Activated CD4-positive, alpha-beta T cell treated with anti-CD3 and anti-CD28 coated beads for 36 hours (primary cell): ENCODE measurements around the gene SMIM45.
A peak's percentile ranks its signal among the peaks of the same experiment; 100 is the strongest.

Source experiments
- ATAC-seq: fragments of 200-7000 bp; cut with Tn5 transposase; one replicate; pipeline ENCODE4 v1.10.0; 2021; ENCODE audit warnings: mild to moderate bottlenecking, moderate library complexity
- CTCF ChIA-PET: fragments of 350-600 bp; sonication (Branson Sonifier 250); formaldehyde crosslinking; loops from one replicate; lab custom pipeline; 2021; ENCODE audit warnings: antibody characterized with exemption; lab: Charles Lee
- POLR2A ChIA-PET: fragments of 350-600 bp; sonication (Branson Sonifier 250); formaldehyde crosslinking; loops from one replicate; lab custom pipeline; 2021; ENCODE audit warnings: antibody characterized with exemption, inconsistent platforms; lab: Charles Lee
- DNase-seq: peaks from one replicate; pipeline ENCODE4 v3.0.0-alpha.2; 2020
- H3K27ac Mint-ChIP-seq: one replicate; pipeline ENCODE4 v1.8.0; 2021; ENCODE audit warnings: mixed read lengths
- H3K27me3 Mint-ChIP-seq: one replicate; pipeline ENCODE4 v1.8.0; 2021; ENCODE audit warnings: mixed read lengths
- H3K36me3 Mint-ChIP-seq: one replicate; pipeline ENCODE4 v1.8.0; 2021; ENCODE audit warnings: low read depth, mixed read lengths
- H3K4me1 Mint-ChIP-seq: one replicate; pipeline ENCODE4 v1.8.0; 2021; ENCODE audit warnings: mixed read lengths
- H3K4me3 Mint-ChIP-seq: one replicate; pipeline ENCODE4 v1.8.0; 2021; ENCODE audit warnings: mild to moderate bottlenecking, moderate library complexity, mixed read lengths
- H3K9me3 Mint-ChIP-seq: one replicate; pipeline ENCODE4 v1.8.0; 2021; ENCODE audit warnings: low read depth, mixed read lengths
- intact Hi-C, 2 experiments: fragments of 100-400 bp; cut with DNase I in 1 of 2; cut with micrococcal nuclease in 1 of 2; formaldehyde crosslinking; loops; one replicate each; pipeline versions ENCODE4 v1.14.2 to v1.15.1; 2022 to 2024; cut with DNase I, micrococcal nuclease

SMIM45 gene

DNA sequence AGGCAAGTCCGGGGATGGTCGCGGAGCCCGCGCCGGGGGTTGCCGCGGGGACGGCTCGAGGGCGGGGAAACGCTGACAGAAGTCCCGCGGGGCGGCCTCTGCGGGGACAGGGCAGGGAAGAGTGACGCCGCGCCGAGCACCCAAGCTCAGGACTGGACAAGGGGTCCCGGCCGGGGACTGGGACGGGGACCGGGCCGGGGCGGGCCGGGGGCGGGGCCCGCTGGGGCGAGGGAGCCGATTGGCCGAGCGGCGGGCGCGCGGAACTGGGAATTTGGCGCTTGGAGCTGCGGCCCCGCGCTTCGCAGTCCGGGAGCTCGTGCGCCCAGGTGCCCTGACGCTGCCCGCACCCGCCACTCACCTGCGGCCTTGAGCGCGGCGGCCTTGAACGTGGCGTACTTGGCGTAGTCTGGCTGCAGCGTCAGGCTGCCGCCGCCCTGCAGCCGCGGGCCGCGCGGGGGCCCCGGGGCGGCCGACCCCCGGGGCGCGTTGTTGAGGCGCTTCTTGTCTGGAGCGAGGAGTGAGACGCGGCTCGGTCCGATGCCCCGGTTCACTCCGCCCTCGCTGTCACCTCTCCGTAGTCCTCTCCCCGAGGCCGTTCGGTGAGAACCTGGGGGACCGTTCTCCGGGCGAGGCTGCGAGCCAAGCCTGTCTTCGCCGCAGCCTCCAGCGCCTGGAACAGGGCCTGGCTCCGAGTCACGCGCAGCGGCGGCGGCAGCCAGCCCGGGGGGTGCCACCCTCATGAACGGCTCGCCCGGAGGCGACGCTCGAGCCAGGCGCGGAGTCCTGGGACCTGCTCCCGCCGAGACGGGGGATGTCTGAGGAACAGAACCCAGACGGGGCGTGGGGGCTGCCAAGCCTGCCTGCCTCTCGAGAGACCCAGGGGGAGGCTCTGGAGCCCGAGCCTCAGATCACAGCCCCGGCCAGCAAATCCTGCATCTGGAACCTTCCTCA is 41.6 kb upstream of the SMIM45 start:
- intact Hi-C loops = loop anchor here in 1 of 2 experiments (5.0 kb wide), 1 partner anchor 33 kb away; no protein-coding TSS in a partner anchor
- Mint-ChIP-seq H3K4me1 (peaks cover 33% of the 10 kb centered on the region), H3K36me3 (peaks cover 8% of the 10 kb centered on the region), H3K9me3 (no peaks in the 10 kb centered on the region), H3K27ac (no peak overlapping the region), H3K27me3 (peaks cover 28% of the 10 kb centered on the region), H3K4me3 (no peak overlapping the region)
- peak; percentile 33 for ATAC-seq
- peak; percentile 56 for DNase-seq
- ChIA-PET POLR2A (no interaction called here), CTCF (interaction anchor here (0.6 kb wide), 1 partner anchor 213 kb away, joined by 3 read pairs; no protein-coding TSS in a partner anchor)

DNA sequence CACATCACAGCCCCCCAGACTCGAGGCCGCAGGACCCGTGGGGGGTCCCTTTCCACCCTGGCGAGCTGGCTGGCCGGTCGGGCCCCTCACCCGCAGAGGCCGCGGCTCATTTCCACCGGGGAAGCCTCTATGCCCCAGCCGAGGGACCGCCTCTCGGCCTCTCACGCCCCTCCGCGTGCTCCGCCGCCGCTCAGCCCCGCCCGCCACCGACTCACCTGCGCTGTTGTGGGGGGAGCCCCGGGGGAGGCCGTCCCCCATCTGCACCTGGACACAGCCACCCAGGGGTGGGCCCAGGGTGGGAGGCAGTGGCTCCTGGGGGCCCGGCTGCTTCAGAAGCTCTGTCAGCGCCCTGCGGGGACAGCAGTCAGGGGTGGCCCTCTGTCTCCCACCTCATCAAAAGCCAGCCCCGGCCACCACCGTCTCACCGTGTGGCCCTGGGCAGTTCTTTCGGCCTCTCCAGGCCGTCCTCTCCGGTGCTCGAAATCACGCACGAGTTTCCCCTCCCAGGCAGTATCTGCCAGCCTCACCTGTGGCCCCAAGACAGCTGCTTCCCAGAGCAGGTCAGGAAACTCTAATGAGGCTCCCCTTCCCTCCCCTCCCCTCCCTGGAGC is 40.8 kb upstream of the SMIM45 start:
- no peak for ATAC-seq
- DNase-seq = no peak
- Mint-ChIP-seq H3K4me1 (peaks cover 33% of the 10 kb centered on the region), H3K27ac (peak overlapping the region; percentile 65), H3K27me3 (peaks cover 36% of the 10 kb centered on the region), H3K4me3 (no peak overlapping the region), H3K36me3 (peaks cover 3% of the 10 kb centered on the region), H3K9me3 (no peaks in the 10 kb centered on the region)
- intact Hi-C loops = loop anchor here in 1 of 2 experiments (5.0 kb wide), 1 partner anchor 34 kb away; no protein-coding TSS in a partner anchor
- POLR2A ChIA-PET = interaction anchor here (0.8 to 1.0 kb wide), 2 partner anchors 15 to 36 kb away, joined by 3 read pairs; partner anchors contain the start of gene CENPM
- CTCF ChIA-PET = interaction anchor here (2.4 to 2.5 kb wide), 2 partner anchors 12 to 30 kb away, joined by 8 to 9 read pairs; no protein-coding TSS in a partner anchor

DNA sequence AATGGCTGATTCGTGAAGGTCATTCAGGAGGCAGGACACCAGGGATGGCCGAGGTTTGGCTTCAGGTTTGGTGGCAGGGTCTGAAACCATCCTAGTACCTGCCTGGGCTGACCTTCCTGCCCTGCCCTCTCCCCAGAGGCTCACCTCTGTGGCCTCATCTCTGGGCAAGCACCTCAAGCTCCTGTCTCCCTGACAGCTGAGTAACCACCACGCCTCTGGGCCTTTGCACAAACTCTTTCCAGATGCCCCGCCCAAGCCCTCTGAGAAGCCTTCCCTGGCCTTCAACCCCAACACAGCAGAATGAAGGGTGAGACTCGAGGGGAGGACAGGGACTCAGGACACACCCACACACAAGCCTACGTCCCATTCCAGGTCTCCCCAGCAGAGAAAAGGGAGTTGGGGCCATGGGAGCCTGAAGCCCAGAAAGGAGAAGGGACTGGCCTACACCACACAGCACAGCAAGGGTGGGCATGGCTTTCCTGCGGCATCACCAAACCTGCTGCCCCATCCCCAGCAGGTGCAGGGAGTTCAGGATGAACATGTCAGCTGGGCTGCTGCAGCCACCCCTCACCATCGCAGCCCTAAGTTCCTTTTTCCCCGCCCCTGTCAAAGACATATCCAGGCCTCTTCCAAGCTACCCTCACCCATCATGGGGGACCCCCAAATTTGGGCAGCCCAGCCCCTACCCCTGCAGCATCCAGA is 39.5 kb upstream of the SMIM45 start:
- H3K4me1 Mint-ChIP-seq = peaks cover 32% of the 10 kb centered on the region
- H3K27ac Mint-ChIP-seq = no peak overlapping the region
- H3K27me3 Mint-ChIP-seq = peaks cover 47% of the 10 kb centered on the region
- no peaks in the 10 kb centered on the region for H3K9me3 Mint-ChIP-seq
- H3K4me3 Mint-ChIP-seq = no peak overlapping the region
- intact Hi-C loops = loop anchor here in 1 of 2 experiments (5.0 kb wide), 1 partner anchor 35 kb away; no protein-coding TSS in a partner anchor
- DNase-seq (no peak), ATAC-seq (no peak)
- ChIA-PET CTCF (interaction anchor here (0.7 to 2.5 kb wide), 5 partner anchors 11 to 1975 kb away, joined by 3 to 9 read pairs (median 8); no protein-coding TSS in a partner anchor), POLR2A (interaction anchor here (0.6 to 1.2 kb wide), 5 partner anchors 10 to 1772 kb away, joined by 3 to 4 read pairs (median 3); partner anchors contain the start of genes CCDC134 and CENPM)
- peaks cover 3% of the 10 kb centered on the region for H3K36me3 Mint-ChIP-seq

DNA sequence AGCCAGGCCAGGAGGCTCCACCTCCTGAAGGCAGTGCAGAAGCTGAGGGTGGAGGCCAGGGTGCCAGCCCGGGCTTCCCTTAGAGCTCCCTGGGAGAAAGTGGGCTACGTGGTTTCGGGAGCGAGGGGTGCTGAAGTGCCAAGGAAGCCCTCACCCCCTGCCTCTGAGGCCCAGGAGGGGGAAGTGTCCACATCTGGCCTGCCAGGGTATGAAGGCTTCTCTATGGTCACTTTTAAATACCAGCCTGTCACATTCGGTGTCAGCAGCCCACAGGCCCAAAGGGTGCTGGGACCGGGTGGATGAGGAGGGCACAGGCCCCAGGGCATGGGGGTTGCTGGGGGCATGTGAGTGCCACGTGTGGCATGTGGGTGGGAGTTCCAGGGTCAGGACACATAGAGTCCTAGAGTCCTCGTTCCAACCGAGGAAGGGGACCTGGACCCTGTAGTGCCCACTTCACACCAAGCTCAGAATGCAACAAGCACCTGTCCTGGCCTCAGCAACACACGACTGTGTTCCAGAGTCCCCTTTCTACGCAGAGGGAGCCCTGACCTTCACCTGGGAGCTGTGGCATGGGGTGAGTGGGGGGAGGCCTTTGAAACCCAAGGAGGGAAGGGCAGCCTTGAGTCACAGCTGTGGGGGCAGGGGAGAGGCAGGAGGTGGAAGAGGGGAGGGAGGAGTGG is 38.8 kb upstream of the SMIM45 start:
- H3K4me1 Mint-ChIP-seq = peaks cover 30% of the 10 kb centered on the region
- ChIA-PET POLR2A (interaction anchor here (0.6 to 1.2 kb wide), 5 partner anchors 10 to 1773 kb away, joined by 3 to 4 read pairs (median 3); partner anchors contain the start of gene CCDC134), CTCF (interaction anchor here (1.6 to 2.5 kb wide), 4 partner anchors 10 to 216 kb away, joined by 7 to 9 read pairs (median 8); no protein-coding TSS in a partner anchor)
- intact Hi-C loops = loop anchor here in 1 of 2 experiments (5.0 kb wide), 1 partner anchor 36 kb away; no protein-coding TSS in a partner anchor
- peaks cover 3% of the 10 kb centered on the region for H3K36me3 Mint-ChIP-seq
- no peak for ATAC-seq
- H3K9me3 Mint-ChIP-seq = no peaks in the 10 kb centered on the region
- H3K4me3 Mint-ChIP-seq = peak overlapping the region; percentile 49
- peaks cover 48% of the 10 kb centered on the region for H3K27me3 Mint-ChIP-seq
- no peak overlapping the region for H3K27ac Mint-ChIP-seq
- DNase-seq = peak; percentile 40

DNA sequence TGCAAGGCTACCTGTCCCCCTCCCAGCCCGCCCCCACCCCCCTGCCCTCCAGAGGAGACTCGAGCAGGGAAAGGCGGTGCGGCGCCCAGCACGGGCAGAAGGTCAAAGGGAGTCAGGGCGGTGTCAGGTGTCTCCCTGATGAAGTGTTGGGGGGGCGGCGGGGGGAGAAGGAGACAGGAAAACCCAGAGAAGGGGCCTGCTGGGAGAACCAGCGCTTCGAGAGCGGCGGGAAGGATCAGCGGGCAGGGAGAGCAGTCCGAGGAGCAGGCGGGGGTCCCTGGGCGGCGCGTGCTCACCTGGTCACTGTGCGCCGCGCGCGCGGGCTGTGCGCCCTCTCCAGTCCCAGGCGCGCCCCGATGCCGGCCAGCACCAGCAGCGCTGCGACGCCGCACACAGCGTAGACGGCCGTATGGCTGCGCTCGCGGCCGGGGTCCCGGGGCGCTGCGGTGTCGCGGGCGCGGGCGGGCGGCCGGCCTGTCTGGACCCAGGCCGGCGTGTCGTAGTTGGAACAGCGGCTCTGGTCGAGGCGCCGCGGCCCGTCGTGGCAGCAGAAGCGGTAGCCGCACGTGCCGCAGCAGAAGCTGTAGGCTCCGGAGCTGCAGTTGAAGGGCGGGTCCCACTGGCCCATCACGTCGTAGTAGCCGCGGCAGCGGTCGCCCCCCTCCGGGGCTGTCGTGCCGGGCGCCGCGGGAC is 38.0 kb upstream of the SMIM45 start:
- H3K4me3 Mint-ChIP-seq = no peak overlapping the region
- ChIA-PET POLR2A (interaction anchor here (0.7 kb wide), 1 partner anchor 27 kb away, joined by 3 read pairs; no protein-coding TSS in a partner anchor), CTCF (interaction anchor here (2.3 to 2.4 kb wide), 2 partner anchors 9 to 12 kb away, joined by 8 to 9 read pairs; no protein-coding TSS in a partner anchor)
- intact Hi-C loops = loop anchor here in 1 of 2 experiments (5.0 kb wide), 1 partner anchor 37 kb away; no protein-coding TSS in a partner anchor
- H3K36me3 Mint-ChIP-seq = no peaks in the 10 kb centered on the region
- H3K4me1 Mint-ChIP-seq = peaks cover 29% of the 10 kb centered on the region
- H3K9me3 Mint-ChIP-seq = no peaks in the 10 kb centered on the region
- no peak for ATAC-seq
- H3K27me3 Mint-ChIP-seq = peaks cover 47% of the 10 kb centered on the region
- DNase-seq = no peak
- H3K27ac Mint-ChIP-seq = no peak overlapping the region

DNA sequence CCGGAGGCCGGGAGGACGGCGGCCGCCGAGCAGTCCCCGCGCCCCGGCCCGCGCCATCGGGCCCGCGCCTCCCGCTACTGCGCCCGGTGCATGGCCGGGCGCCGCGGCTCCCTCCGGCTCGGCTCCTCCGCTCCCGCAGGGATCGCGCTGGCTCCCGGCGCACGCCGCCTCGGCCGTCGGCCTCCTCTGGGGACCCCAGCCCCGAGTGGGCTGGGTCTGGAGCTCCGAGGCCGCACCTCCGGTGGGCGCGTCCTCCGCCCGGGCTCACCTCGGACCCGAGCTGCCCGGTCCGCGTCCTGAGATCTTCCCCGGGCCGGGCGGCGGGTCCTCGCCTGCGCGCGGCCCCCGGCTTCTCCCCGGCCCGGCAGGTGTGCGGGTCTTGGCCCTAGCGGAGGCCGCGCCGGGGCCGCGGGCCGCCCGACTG is 37.3 kb upstream of the SMIM45 start:
- H3K9me3 Mint-ChIP-seq = no peaks in the 10 kb centered on the region
- H3K36me3 Mint-ChIP-seq = no peaks in the 10 kb centered on the region
- ChIA-PET POLR2A (no interaction called here), CTCF (no interaction called here)
- DNase-seq (no peak), ATAC-seq (no peak)
- H3K27ac Mint-ChIP-seq = no peak overlapping the region
- H3K4me1 Mint-ChIP-seq = peaks cover 29% of the 10 kb centered on the region
- H3K4me3 Mint-ChIP-seq = no peak overlapping the region
- intact Hi-C loops = loop anchor here in 1 of 2 experiments (5.0 kb wide), 1 partner anchor 37 kb away; no protein-coding TSS in a partner anchor
- peaks cover 47% of the 10 kb centered on the region for H3K27me3 Mint-ChIP-seq

DNA sequence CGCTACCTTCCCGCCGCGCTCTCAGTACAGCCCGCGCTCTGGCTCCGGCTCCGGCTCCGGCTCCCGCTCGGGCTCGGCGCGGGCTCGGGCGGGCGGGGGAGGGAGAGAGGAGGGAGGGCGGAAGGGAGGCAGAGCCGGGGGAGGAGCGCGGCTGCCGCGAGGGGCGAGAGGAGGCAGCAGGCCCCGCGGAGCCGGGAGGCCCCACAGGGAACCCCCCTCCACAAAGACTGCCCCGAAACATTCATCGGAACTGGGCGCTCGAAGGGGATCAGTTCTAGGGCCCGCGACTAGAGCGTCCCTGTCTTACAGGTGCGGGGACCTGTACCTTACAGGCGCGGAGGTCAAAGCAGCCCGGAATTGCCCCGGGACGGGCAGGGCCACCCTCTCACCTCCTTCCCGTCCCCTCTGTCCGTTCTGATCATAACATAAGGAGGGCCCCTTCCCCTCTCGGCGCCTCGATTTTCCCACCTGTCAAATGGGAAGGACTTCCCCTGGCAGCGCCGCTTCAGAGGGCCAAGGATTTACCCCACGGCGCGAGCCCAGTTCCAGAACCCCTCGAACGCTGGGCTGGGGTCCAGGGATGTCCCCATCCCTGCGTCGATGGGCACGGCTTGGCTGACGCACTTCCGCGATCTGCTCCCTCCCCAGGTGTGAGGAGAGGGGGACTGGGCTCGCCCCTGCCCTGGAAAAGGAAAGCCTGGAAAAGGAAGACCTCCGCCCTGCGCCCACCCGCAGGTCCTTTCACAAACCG is 36.7 kb upstream of the SMIM45 start, which contains the start of gene SHISA8:
SHISA8 (minus strand) TSS at position 40 of the 751 bp plus-strand sequence. CDS start 407 bp downstream, outside the sequence.
- H3K27ac Mint-ChIP-seq = no peak within 1 kb of the TSS
- DNase-seq (peak; percentile 79), ATAC-seq (peak; percentile 51)
- intact Hi-C loops = no loop called here
- peak within 1 kb of the TSS; percentile 33 for H3K4me3 Mint-ChIP-seq
- peaks cover 29% of the 10 kb centered on the region for H3K4me1 Mint-ChIP-seq
- ChIA-PET CTCF (interaction anchor here (0.8 kb wide), 1 partner anchor 10 kb away, joined by 3 read pairs; no protein-coding TSS in a partner anchor), POLR2A (no interaction called here)
- H3K27me3 Mint-ChIP-seq = peaks cover 47% of the 10 kb centered on the region
- no peaks in the 10 kb centered on the region for H3K9me3 Mint-ChIP-seq
- no peaks in the 10 kb centered on the region for H3K36me3 Mint-ChIP-seq

DNA sequence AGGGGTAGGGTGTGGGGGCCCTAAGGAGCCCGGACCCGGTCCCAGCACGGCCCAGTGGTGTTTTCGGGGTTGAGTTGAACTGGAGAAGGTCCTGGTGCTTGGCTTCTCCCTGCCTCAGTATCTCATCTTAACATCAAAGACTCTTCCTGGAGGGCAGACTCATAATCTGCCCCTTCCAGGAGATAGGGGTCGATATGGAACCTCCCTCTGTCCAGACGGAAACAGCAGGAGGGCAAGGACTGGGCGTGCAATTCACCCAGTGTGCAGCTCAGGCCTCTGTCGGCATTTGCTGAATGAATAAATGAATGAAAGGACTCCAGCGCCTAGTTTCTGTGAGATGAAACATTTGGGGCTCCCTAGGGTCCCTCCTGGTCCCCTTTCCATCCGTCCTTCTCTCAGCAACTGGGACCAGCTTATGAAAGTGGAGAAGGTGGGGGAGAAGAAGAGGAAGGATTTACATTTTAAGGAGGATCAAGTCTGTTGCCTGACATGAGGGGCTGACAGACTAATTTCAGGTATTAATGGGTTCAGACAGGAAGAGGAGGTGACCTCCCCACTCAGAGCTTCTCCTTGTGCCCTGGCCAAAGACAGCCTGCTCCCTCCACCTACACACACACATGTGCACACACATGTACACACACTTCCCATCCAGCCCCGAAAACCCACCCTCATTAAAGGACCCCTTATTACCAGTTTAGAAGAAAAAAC is 36.0 kb upstream of the SMIM45 start:
- H3K9me3 Mint-ChIP-seq = no peaks in the 10 kb centered on the region
- no peaks in the 10 kb centered on the region for H3K36me3 Mint-ChIP-seq
- ATAC-seq (no peak), DNase-seq (no peak)
- CTCF ChIA-PET = interaction anchor here (0.8 to 1.2 kb wide), 2 partner anchors 10 to 117 kb away, joined by 3 to 9 read pairs; no protein-coding TSS in a partner anchor
- POLR2A ChIA-PET = interaction anchor here (0.8 kb wide), 1 partner anchor 24 kb away, joined by 3 read pairs; no protein-coding TSS in a partner anchor
- intact Hi-C loops = no loop called here
- H3K27ac Mint-ChIP-seq = no peak overlapping the region
- no peak overlapping the region for H3K4me3 Mint-ChIP-seq
- peaks cover 47% of the 10 kb centered on the region for H3K27me3 Mint-ChIP-seq
- peaks cover 29% of the 10 kb centered on the region for H3K4me1 Mint-ChIP-seq
